Osteoblast (primary cell): ENCODE data around the gene ADCK1. TPM values are rescaled to one million over a fixed set of nuclear protein-coding genes. Genes with fewer than 3 reads are reported as not detected.

Source experiments
- DNase-seq: peaks from one replicate; pipeline ENCODE4 v3.0.0; 2011; ENCODE audit warnings: low spot score, mixed read lengths; ENCODE audit not compliant: insufficient read length; ENCODE audit errors: missing footprints
- H2AFZ ChIP-seq: 2 replicates; pipeline ENCODE4 v1.6.0; 2011; ENCODE audit warnings: mild to moderate bottlenecking, low read length
- H3K27ac ChIP-seq: 2 replicates; pipeline ENCODE4 v1.5.1; 2011; ENCODE audit warnings: mild to moderate bottlenecking, low read depth, low read length, moderate library complexity
- H3K27me3 ChIP-seq: 2 replicates; pipeline ENCODE4 v1.6.0; 2012; ENCODE audit warnings: mild to moderate bottlenecking, control low read depth, inconsistent platforms, low read length, moderate library complexity; ENCODE audit not compliant: insufficient read depth
- H3K36me3 ChIP-seq: 2 replicates; pipeline ENCODE4 v1.5.1; 2011; ENCODE audit warnings: mild to moderate bottlenecking, low read length, control low read depth, moderate library complexity; ENCODE audit not compliant: insufficient read depth
- H3K4me1 ChIP-seq: 2 replicates; pipeline ENCODE4 v1.5.1; 2011; ENCODE audit warnings: mild to moderate bottlenecking, low read length, control low read depth, moderate library complexity; ENCODE audit not compliant: insufficient read depth
- H3K4me2 ChIP-seq: 2 replicates; pipeline ENCODE4 v1.6.0; 2011; ENCODE audit warnings: mild to moderate bottlenecking, low read length; ENCODE audit not compliant: insufficient read depth
- H3K4me3 ChIP-seq: fragments of 200-600 bp; sonication (generic); 3 replicates; pipeline ENCODE4 v1.5.1; 2012; ENCODE audit warnings: mild to moderate bottlenecking, low read length, inconsistent platforms; ENCODE audit not compliant: insufficient read depth
- H3K79me2 ChIP-seq: 2 replicates; pipeline ENCODE4 v1.6.0; 2012; ENCODE audit warnings: mild to moderate bottlenecking, low read length, control low read depth, inconsistent platforms; ENCODE audit not compliant: insufficient read depth
- H3K9me3 ChIP-seq: 2 replicates; pipeline ENCODE4 v1.5.1; 2011; ENCODE audit warnings: low read depth, low read length, control low read depth
- H4K20me1 ChIP-seq: 2 replicates; pipeline ENCODE4 v1.6.0; 2012; ENCODE audit warnings: mild to moderate bottlenecking, low read length, control low read depth; ENCODE audit not compliant: insufficient read depth
- total RNA-seq: library from RNA; depleted of rRNA; stranded (reverse); fragments of >200 nt; gene quantifications from 2 replicates; pipeline ENCODE4 v1.2.3, GENCODE V29; 2012
- TF ChIP-seq, protein P1 (sequence below): IDR thresholded peaks from 2 replicates; pipeline ENCODE4 v1.5.1; 2011; ENCODE audit warnings: mild to moderate bottlenecking, low read depth, low read length, moderate library complexity; ENCODE audit errors: extremely low read depth

Gene ADCK1
- total RNA-seq, 1 donor, result 9.0 TPM

DNA sequence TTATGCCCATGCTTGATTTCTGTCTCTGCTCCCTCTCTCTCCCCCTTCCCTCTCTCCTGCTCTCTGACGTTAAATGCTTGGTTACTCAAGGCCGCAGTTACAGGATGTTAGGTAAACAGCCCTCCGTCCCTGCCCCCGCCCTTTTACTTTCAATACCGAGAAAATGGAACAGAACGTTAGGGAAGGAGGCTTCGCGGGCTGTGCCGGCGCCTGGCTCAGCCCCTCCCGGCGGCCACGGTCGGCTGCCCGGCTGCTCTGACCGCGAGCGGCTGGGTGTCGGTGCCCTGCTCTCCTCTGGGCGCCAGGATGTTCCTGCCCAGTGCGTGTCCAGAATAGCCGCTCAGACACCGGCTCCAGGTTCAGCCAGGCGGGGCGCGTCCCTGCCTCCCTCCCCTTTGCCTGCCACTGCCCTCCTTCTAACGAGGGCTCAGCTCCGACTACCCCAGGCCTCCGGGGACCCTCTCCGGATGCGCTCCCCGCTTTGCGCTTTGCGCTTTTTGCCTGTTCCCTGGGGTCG is 166.1 kb downstream of the ADCK1 start:
- Histone ChIP-seq H2AFZ (peak overlapping the region; percentile 59), H3K27ac (no peak overlapping the region), H3K79me2 (no peaks in the 10 kb centered on the region), H3K9me3 (no peaks in the 10 kb centered on the region), H3K27me3 (peaks cover 7% of the 10 kb centered on the region), H4K20me1 (no peaks in the 10 kb centered on the region), H3K4me3 (peak overlapping the region; percentile 62), H3K4me2 (peak overlapping the region; percentile 81), H3K36me3 (no peaks in the 10 kb centered on the region), H3K4me1 (no peaks in the 10 kb centered on the region)
- no peak for DNase-seq
- TF ChIP-seq, protein P1, sequence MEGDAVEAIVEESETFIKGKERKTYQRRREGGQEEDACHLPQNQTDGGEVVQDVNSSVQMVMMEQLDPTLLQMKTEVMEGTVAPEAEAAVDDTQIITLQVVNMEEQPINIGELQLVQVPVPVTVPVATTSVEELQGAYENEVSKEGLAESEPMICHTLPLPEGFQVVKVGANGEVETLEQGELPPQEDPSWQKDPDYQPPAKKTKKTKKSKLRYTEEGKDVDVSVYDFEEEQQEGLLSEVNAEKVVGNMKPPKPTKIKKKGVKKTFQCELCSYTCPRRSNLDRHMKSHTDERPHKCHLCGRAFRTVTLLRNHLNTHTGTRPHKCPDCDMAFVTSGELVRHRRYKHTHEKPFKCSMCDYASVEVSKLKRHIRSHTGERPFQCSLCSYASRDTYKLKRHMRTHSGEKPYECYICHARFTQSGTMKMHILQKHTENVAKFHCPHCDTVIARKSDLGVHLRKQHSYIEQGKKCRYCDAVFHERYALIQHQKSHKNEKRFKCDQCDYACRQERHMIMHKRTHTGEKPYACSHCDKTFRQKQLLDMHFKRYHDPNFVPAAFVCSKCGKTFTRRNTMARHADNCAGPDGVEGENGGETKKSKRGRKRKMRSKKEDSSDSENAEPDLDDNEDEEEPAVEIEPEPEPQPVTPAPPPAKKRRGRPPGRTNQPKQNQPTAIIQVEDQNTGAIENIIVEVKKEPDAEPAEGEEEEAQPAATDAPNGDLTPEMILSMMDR, result no peak

- Histone ChIP-seq H3K79me2 (no peaks in the 10 kb centered on the region), H3K9me3 (no peaks in the 10 kb centered on the region), H4K20me1 (no peaks in the 10 kb centered on the region), H3K4me1 (no peaks in the 10 kb centered on the region), H3K4me2 (no peak overlapping the region), H3K27ac (no peak overlapping the region), H3K4me3 (no peak overlapping the region), H2AFZ (no peak overlapping the region), H3K36me3 (no peaks in the 10 kb centered on the region), H3K27me3 (peaks cover 7% of the 10 kb centered on the region)
- TF ChIP-seq, protein P1, result no peak
- no peak for DNase-seq
Measured at GRCh38 chr14:77967110-77967509, 167.2 kb downstream of the ADCK1 start.

DNA sequence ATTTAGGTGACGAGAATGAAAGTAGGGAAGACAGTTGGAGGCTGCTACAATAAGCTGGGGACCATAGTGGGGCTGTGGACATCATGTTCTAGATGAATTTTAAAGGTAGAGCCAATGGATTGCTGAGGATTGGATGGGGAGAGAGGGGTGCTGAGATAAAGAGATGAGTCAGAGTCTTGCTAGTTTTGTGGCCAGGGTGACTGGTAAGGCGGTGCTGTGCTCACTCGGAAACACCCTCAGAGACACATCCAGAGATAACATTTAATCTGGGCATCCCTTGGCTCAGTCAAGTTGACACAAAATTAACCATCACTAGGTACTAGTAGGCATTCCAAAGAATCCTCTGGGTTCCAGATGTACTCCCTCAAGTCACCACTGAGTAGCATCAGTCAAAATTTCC is 170.7 kb downstream of the ADCK1 start:
- TF ChIP-seq, protein P1, result no peak
- Histone ChIP-seq H3K36me3 (no peaks in the 10 kb centered on the region), H3K27me3 (peaks cover 7% of the 10 kb centered on the region), H4K20me1 (no peaks in the 10 kb centered on the region), H3K79me2 (no peaks in the 10 kb centered on the region), H3K4me3 (no peak overlapping the region), H2AFZ (no peak overlapping the region), H3K27ac (no peak overlapping the region), H3K9me3 (no peaks in the 10 kb centered on the region), H3K4me2 (no peak overlapping the region), H3K4me1 (no peaks in the 10 kb centered on the region)
- DNase-seq, result no peak

GRCh38 chr14:77973246-77973645 is 173.3 kb downstream of the ADCK1 start:
- Histone ChIP-seq H3K4me1 (no peaks in the 10 kb centered on the region), H3K4me3 (no peak overlapping the region), H3K9me3 (no peaks in the 10 kb centered on the region), H3K27me3 (peaks cover 3% of the 10 kb centered on the region), H3K4me2 (no peak overlapping the region), H4K20me1 (no peaks in the 10 kb centered on the region), H2AFZ (no peak overlapping the region), H3K79me2 (no peaks in the 10 kb centered on the region), H3K36me3 (no peaks in the 10 kb centered on the region), H3K27ac (no peak overlapping the region)
- TF ChIP-seq, protein P1, result no peak
- DNase-seq, result no peak
